Tibial artery (tissue), 4 donors: ENCODE data around the gene SATB1.

ENCODE experiments used
- DNase-seq, 2 donors: peaks; one replicate each; pipeline ENCODE4 v3.0.0-alpha.2; 2019
- H3K27ac ChIP-seq, 2 donors: fragments of 200-600 bp; sonication (generic) in 1 of 2; 1 replicate in 1 of 2; 2 replicates in 1 of 2; pipeline ENCODE4 v1.5.1; 2018 to 2019; ENCODE audit warnings: mild to moderate bottlenecking in 1 of 2
- H3K27me3 ChIP-seq, 2 donors: fragments of 200-600 bp; sonication (generic) in 1 of 2; one replicate each; pipeline versions ENCODE4 v1.5.1 to v1.6.0; 2016 to 2019
- H3K36me3 ChIP-seq, 3 donors: fragments of 200-600 bp; sonication (generic) in 2 of 3; one replicate each; pipeline ENCODE4 v1.5.1; 2016 to 2019; ENCODE audit warnings: mild to moderate bottlenecking in 2 of 3
- H3K4me1 ChIP-seq, 4 donors: fragments of 200-600 bp; sonication (generic) in 2 of 4; 1 replicate in 3 of 4; 2 replicates in 1 of 4; pipeline ENCODE4 v1.5.1; 2016 to 2019
- H3K4me3 ChIP-seq, 2 donors: fragments of 200-600 bp; sonication (generic) in 1 of 2; 1 replicate in 1 of 2; 2 replicates in 1 of 2; pipeline ENCODE4 v1.5.1; 2018 to 2019; ENCODE audit warnings: mild to moderate bottlenecking in 2 of 2
- H3K9me3 ChIP-seq, 3 donors: fragments of 200-600 bp; sonication (generic) in 1 of 3; one replicate each; pipeline ENCODE4 v1.5.1; 2016 to 2019
- intact Hi-C: fragments of 100-400 bp; cut with DNase I; formaldehyde crosslinking; loops from one replicate; pipeline ENCODE4 v1.15.0; 2023; ENCODE audit warnings: low total_unique reads
- TF ChIP-seq, protein P1 (sequence below), 2 experiments: fragments of 200-600 bp in 1 of 2; fragments of 450-650 bp in 1 of 2; IDR thresholded peaks; one replicate each; pipeline ENCODE4 v1.5.1; 2017 to 2019; ENCODE audit warnings: antibody characterized with exemption in 2 of 2, mild to moderate bottlenecking in 1 of 2, moderate library complexity in 1 of 2

SATB1 gene

DNA sequence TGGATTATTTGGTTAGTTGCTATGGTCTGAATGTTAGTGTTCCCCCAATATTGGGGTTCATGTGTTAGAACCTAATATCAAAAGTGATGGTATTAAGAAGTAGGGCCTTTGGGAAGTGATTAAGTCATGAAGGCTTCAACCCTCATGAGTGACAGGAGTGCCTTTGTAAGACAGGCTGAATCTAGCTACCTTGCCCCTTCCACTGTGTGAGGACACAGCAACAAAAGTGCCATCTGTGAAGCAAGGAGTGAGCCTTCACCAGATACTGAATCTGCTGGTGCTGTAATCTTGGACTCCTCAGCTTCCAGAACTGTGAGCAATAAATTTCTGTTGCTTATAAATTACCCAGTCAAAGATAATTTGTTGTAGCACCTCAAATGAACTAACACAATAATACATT lies 22.6 kb upstream of the SATB1 start:
- Histone ChIP-seq H3K4me1 (peaks cover 0 to 32% (median 17%) of the 10 kb centered on the region in 4 donors), H3K36me3 (no peaks in the 10 kb centered on the region), H3K27me3 (peaks cover 0 to 8% of the 10 kb centered on the region in 2 donors), H3K27ac (no peak overlapping the region), H3K9me3 (peaks cover 0 to 9% (median 0%) of the 10 kb centered on the region in 3 donors), H3K4me3 (no peak overlapping the region)
- TF ChIP-seq, protein P1, sequence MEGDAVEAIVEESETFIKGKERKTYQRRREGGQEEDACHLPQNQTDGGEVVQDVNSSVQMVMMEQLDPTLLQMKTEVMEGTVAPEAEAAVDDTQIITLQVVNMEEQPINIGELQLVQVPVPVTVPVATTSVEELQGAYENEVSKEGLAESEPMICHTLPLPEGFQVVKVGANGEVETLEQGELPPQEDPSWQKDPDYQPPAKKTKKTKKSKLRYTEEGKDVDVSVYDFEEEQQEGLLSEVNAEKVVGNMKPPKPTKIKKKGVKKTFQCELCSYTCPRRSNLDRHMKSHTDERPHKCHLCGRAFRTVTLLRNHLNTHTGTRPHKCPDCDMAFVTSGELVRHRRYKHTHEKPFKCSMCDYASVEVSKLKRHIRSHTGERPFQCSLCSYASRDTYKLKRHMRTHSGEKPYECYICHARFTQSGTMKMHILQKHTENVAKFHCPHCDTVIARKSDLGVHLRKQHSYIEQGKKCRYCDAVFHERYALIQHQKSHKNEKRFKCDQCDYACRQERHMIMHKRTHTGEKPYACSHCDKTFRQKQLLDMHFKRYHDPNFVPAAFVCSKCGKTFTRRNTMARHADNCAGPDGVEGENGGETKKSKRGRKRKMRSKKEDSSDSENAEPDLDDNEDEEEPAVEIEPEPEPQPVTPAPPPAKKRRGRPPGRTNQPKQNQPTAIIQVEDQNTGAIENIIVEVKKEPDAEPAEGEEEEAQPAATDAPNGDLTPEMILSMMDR (IDR thresholded peaks at IDR 0.05): no peak
- no peak for DNase-seq
- intact Hi-C loops: no loop called here

DNA sequence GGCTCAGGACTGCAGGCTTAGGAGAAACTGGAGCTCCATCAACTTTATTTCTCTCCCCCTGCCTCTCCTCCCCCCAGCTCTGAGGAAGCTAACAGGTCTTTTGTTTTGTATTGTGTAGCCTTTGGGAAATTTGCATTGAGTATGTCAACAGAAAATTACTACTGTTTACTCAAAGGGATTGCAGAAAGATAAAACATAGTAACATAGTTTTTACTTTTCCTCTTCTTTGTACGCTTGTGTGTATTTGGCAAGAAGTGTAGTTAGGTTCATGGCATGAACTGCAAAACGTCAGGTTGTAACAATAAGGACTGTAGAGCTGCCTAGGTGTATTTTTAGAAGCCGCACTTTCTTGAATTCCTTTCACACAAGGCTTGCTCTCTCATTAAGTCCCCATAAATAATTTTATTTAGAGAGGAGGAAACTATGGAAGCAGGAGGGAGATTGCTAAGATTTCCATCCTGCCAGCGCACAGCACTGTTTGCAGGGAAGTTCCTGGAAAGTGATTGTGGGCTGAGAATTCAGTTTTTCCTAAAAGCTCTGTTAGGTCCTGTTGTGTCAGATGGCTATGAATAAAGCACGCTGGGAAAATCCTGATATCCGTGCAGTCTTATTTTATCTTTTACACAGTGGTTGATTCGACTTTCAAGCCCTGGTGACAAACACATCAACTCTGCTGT lies 21.1 kb upstream of the SATB1 start:
- intact Hi-C loops: no loop called here
- Histone ChIP-seq H3K4me1 (peaks cover 0 to 34% (median 17%) of the 10 kb centered on the region in 4 donors), H3K4me3 (peak overlapping the region; percentile 67 to 76), H3K27me3 (peaks cover 0 to 8% of the 10 kb centered on the region in 2 donors), H3K27ac (no peak overlapping the region), H3K36me3 (no peaks in the 10 kb centered on the region), H3K9me3 (peaks cover 0 to 9% (median 0%) of the 10 kb centered on the region in 3 donors)
- TF ChIP-seq, protein P1 (IDR thresholded peaks at IDR 0.05): no peak
- no peak for DNase-seq

DNA sequence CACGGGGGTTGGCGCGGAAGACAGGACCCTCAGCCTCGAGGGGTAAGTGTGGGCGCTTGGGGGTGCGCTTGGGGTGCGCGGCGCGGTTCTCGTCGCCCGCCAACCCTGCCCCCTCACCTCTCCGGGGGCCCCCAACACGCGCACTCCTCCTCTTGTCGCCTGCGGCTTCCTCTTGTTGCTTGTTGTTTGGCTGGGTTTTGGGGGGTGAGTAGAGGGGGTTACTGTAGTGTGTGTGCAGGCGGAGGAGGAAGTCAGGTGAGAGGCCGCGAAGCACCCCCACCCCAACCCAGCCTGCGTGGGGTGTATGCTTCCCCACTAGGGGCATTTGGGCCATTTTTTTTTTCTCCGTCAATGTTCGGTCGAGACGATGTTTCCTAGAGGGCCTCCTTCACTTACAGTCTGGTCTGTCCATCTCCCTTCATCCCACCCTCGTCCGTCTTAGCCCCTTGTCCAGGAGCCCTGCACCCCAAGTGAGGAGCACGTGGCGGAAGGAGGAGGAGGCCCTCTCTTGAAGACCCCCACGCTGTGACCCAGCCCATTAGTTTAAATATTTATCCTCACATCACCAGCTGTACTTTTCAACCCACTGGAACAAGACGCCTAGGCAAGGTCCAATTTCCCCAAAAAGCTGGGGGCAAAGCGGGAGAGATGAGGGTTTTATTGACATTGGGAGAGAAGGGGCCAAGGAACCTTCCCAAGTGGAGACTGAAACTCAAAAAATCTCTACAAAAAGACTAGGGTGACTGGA lies 20.4 kb upstream of the SATB1 start:
- peaks cover 0 to 9% (median 0%) of the 10 kb centered on the region in 3 donors for H3K9me3 ChIP-seq
- H3K4me3 ChIP-seq: peak overlapping the region; percentile 67 to 76
- TF ChIP-seq, protein P1 (IDR thresholded peaks at IDR 0.05): no peak
- intact Hi-C loops: no loop called here
- H3K36me3 ChIP-seq: no peaks in the 10 kb centered on the region
- peak overlapping the region; percentile 66 to 67 for H3K27ac ChIP-seq
- H3K27me3 ChIP-seq: peaks cover 0 to 8% of the 10 kb centered on the region in 2 donors
- no peak for DNase-seq
- peaks cover 0 to 34% (median 17%) of the 10 kb centered on the region in 4 donors for H3K4me1 ChIP-seq

DNA sequence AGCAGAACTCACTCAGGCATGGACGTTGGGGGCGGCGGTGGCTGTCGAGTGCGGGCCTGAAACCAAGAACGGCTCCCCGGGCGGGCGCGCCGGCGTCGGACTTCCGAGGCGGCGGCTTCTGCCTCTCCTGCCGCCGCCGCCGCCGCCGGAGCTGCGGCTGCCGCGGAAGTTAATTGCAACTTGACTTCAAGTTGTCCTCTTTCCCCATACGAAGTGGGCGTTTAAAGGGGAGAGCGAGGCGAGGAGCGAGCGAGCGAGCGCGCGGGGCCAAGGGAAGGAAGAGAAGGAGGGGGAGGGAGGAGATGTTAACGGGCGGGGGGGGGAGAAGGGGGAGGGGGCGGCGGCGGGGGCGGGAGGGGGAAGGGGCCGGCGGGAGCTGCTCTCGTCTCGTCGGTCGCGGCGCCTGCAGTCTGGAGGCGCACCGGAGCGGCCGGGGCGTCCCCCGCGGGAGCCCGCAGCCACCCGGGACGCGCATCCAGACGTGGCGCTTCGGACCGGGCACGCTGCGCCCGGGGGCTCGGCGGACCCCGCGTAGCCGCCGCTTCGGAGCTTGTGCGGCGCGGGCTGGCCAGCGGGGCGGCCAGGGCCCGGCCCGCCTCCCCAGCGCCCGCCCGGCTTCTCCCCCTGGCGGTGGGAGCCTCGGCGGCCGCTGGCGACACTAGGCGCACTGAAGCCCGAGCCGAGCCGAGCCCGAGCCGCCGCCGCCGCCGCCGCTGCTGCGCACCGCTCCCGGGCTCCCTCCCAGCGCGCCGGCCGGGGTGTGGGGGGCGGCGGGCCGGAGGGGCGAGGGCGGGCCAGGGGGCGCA lies 19.7 kb upstream of the SATB1 start:
- Histone ChIP-seq H3K36me3 (no peaks in the 10 kb centered on the region), H3K9me3 (peaks cover 0 to 9% (median 0%) of the 10 kb centered on the region in 3 donors), H3K4me1 (peaks cover 0 to 34% (median 17%) of the 10 kb centered on the region in 4 donors), H3K27ac (peak overlapping the region; percentile 66 to 67), H3K4me3 (peak overlapping the region; percentile 67 to 76), H3K27me3 (peaks cover 0 to 8% of the 10 kb centered on the region in 2 donors)
- intact Hi-C loops: no loop called here
- TF ChIP-seq, protein P1 (IDR thresholded peaks at IDR 0.05): peak in 1 of 2 experiments; percentile 76
- DNase-seq: peak; percentile 45 to 80
